ENCODE data around the gene FARSA.
A peak's percentile ranks its signal among the peaks of the same experiment; 100 is the strongest.

Gene FARSA

GRCh38 chr19:12913011-12913561, 20.4 kb downstream of the FARSA start:
- ATAC-seq = peak; percentile 73
- TF ChIP-seq ARNTL (CRISPR knock-in tag; IDR thresholded peaks at IDR 0.05; ENCODE audit: borderline replicate concordance, low read depth) = no peak
- no peak; the same call in 1 of the 2 replicates for TF ChIP-seq TCF4 (CRISPR knock-in tag; IDR thresholded peaks at IDR 0.05; ENCODE audit: borderline replicate concordance)
- TF ChIP-seq PATZ1 (CRISPR knock-in tag; IDR thresholded peaks at IDR 0.05; ENCODE audit: borderline replicate concordance) = no peak
- no peak for TF ChIP-seq GLIS3 (CRISPR knock-in tag; IDR thresholded peaks at IDR 0.05)
- TF ChIP-seq RARB (CRISPR knock-in tag; IDR thresholded peaks at IDR 0.05) = no peak
- no peak for TF ChIP-seq ISL1 (CRISPR knock-in tag; IDR thresholded peaks at IDR 0.05)
- TF ChIP-seq SNAI2 (CRISPR knock-in tag; IDR thresholded peaks at IDR 0.05) = no peak
- TF ChIP-seq ZNF70 (CRISPR knock-in tag; IDR thresholded peaks at IDR 0.05) = 0 out of 2 replicates have a peak, but pooled peaks have one; percentile 13
- TF ChIP-seq OSR1 (CRISPR knock-in tag; IDR thresholded peaks at IDR 0.05) = no peak
- TF ChIP-seq TOX (CRISPR knock-in tag; IDR thresholded peaks at IDR 0.05; ENCODE audit: borderline replicate concordance) = no peak
- no peak for TF ChIP-seq CSDC2 (CRISPR knock-in tag; IDR thresholded peaks at IDR 0.05)
- no peak for TF ChIP-seq ZNF565 (CRISPR knock-in tag; conservative IDR thresholded peaks at IDR 0.05; ENCODE audit: low read depth)
- peak; percentile 63; the same call in 1 of the 2 replicates for TF ChIP-seq TSHZ2 (CRISPR knock-in tag; IDR thresholded peaks at IDR 0.05)

- TF ChIP-seq PATZ1 (CRISPR knock-in tag; IDR thresholded peaks at IDR 0.05; ENCODE audit: borderline replicate concordance) = no peak
- TF ChIP-seq TSHZ2 (CRISPR knock-in tag; IDR thresholded peaks at IDR 0.05) = no peak
- no peak for TF ChIP-seq SNAI2 (CRISPR knock-in tag; IDR thresholded peaks at IDR 0.05)
- no peak; the same call in 2 of the 3 replicates for ATAC-seq
Measured at GRCh38 chr19:12912571-12912970, 20.9 kb downstream of the FARSA start.

GRCh38 chr19:12907166-12907565, 26.3 kb downstream of the FARSA start:
- no peak for ATAC-seq

More at GRCh38 chr19:12907166-12907565, 26.3 kb downstream of the FARSA start:
- TF ChIP-seq TCF4 (CRISPR knock-in tag; IDR thresholded peaks at IDR 0.05; ENCODE audit: borderline replicate concordance) = no peak
- TF ChIP-seq ZNF565 (CRISPR knock-in tag; conservative IDR thresholded peaks at IDR 0.05; ENCODE audit: low read depth) = no peak
- TF ChIP-seq POU6F1 (CRISPR knock-in tag; IDR thresholded peaks at IDR 0.05; ENCODE audit: borderline replicate concordance, low read depth) = no peak
- TF ChIP-seq CREB5 (CRISPR knock-in tag; IDR thresholded peaks at IDR 0.05; ENCODE audit: low read depth) = no peak
- TF ChIP-seq TSHZ2 (CRISPR knock-in tag; IDR thresholded peaks at IDR 0.05) = no peak
- no peak for TF ChIP-seq CSRNP3 (CRISPR knock-in tag; IDR thresholded peaks at IDR 0.05)

Measured in SK-N-SH treated with all-trans-retinoic acid at 6 μM for 48 hours (cell line).